Muscle of leg (tissue), 11 donors: ENCODE measurements around the gene KHNYN. TPM values are rescaled to one million over a fixed set of nuclear protein-coding genes. Genes with fewer than 3 reads are reported as not detected.

ENCODE experiments used
- DNase-seq: peaks from one replicate; pipeline ENCODE4 v3.0.0; 2013
- H3K27ac ChIP-seq: one replicate; pipeline ENCODE4 v1.5.1; 2013; ENCODE audit warnings: mild to moderate bottlenecking, low read length, control low read depth
- H3K27me3 ChIP-seq: one replicate; pipeline ENCODE4 v1.6.1; 2013; ENCODE audit warnings: low read length; ENCODE audit not compliant: control insufficient read depth, insufficient read depth
- H3K36me3 ChIP-seq: one replicate; pipeline ENCODE4 v1.6.1; 2013; ENCODE audit warnings: low read length; ENCODE audit not compliant: control insufficient read depth, insufficient read depth
- H3K4me1 ChIP-seq: one replicate; pipeline ENCODE4 v1.6.1; 2013; ENCODE audit warnings: low read length; ENCODE audit not compliant: control insufficient read depth, insufficient read depth
- H3K4me3 ChIP-seq: one replicate; pipeline ENCODE4 v1.5.1; 2013; ENCODE audit warnings: low read length, control low read depth
- H3K9me3 ChIP-seq: replicated peaks from 2 replicates; pipeline ENCODE4 v1.6.1; 2013; ENCODE audit warnings: low read depth, low read length; ENCODE audit not compliant: control insufficient read depth
- WGBS: methylation state at CpG from one replicate; pipeline ENCODE4 v1.1.5; 2013; ENCODE audit warnings: missing lambda C conversion rate; ENCODE audit not compliant: insufficient coverage; 5-methylcytosine and 5-hydroxymethylcytosine counted together
- polyA plus RNA-seq, 8 donors: library from polyadenylated mRNA; unstranded; fragments of 120-200 nt; gene quantifications; one replicate each; pipeline versions ENCODE4 v1.2.1 to v1.2.3, GENCODE V29; 2013; ENCODE audit warnings: inconsistent platforms in 1 of 8, low replicate concordance in 1 of 8; ENCODE audit not compliant: insufficient read length in 8 of 8, insufficient read depth in 1 of 8
- total RNA-seq: library from RNA; stranded (reverse); fragments of 120-200 nt; gene quantifications from one replicate; pipeline ENCODE4 v1.2.4, GENCODE V29; 2013

The KHNYN gene
- total and polyA plus RNA-seq, 9 donors = 28.3 to 40.8 (median 35.6) TPM

GRCh38 chr14:24390701-24391468 is 38.9 kb upstream of the KHNYN start:
- H3K4me3 ChIP-seq = no peak overlapping the region
- no peaks in the 10 kb centered on the region for H3K9me3 ChIP-seq
- no CpG with 5 or more reads among the region's 6 CpGs for WGBS
- no peaks in the 10 kb centered on the region for H3K27me3 ChIP-seq
- no peaks in the 10 kb centered on the region for H3K36me3 ChIP-seq
- DNase-seq = no peak
- H3K4me1 ChIP-seq = peaks cover 3% of the 10 kb centered on the region
- no peak overlapping the region for H3K27ac ChIP-seq

- Histone ChIP-seq H3K4me3 (no peak overlapping the region), H3K36me3 (no peaks in the 10 kb centered on the region), H3K27me3 (no peaks in the 10 kb centered on the region), H3K4me1 (peaks cover 4% of the 10 kb centered on the region), H3K9me3 (no peaks in the 10 kb centered on the region), H3K27ac (no peak overlapping the region)
- 14% methylated on average over 3 of the region's 8 CpGs for WGBS
- no peak for DNase-seq
These were observed 37.2 kb upstream of the KHNYN start for GRCh38 chr14:24392325-24393091.

GRCh38 chr14:24394275-24394674 is 35.5 kb upstream of the KHNYN start:
- no peaks in the 10 kb centered on the region for H3K36me3 ChIP-seq
- H3K27me3 ChIP-seq = no peaks in the 10 kb centered on the region
- no peak overlapping the region for H3K27ac ChIP-seq
- no peak for DNase-seq
- no peak overlapping the region for H3K4me3 ChIP-seq
- WGBS = no CpG with 5 or more reads among the region's 3 CpGs
- H3K4me1 ChIP-seq = peaks cover 12% of the 10 kb centered on the region
- no peaks in the 10 kb centered on the region for H3K9me3 ChIP-seq

GRCh38 chr14:24395609-24396582 is 33.9 kb upstream of the KHNYN start:
- H3K27ac ChIP-seq = no peak overlapping the region
- peaks cover 25% of the 10 kb centered on the region for H3K4me1 ChIP-seq
- H3K4me3 ChIP-seq = no peak overlapping the region
- no peak for DNase-seq
- WGBS = 80% methylated on average over 1 of the region's 8 CpGs
- H3K9me3 ChIP-seq = no peaks in the 10 kb centered on the region
- H3K27me3 ChIP-seq = no peaks in the 10 kb centered on the region
- H3K36me3 ChIP-seq = no peaks in the 10 kb centered on the region

- WGBS = 13% methylated on average over 4 of the region's 6 CpGs
- no peaks in the 10 kb centered on the region for H3K36me3 ChIP-seq
- H3K4me1 ChIP-seq = peaks cover 42% of the 10 kb centered on the region
- H3K4me3 ChIP-seq = no peak overlapping the region
- DNase-seq = no peak
- no peaks in the 10 kb centered on the region for H3K9me3 ChIP-seq
- peak overlapping the region; percentile 76 for H3K27ac ChIP-seq
- no peaks in the 10 kb centered on the region for H3K27me3 ChIP-seq
These were observed 32.0 kb upstream of the KHNYN start for GRCh38 chr14:24397639-24398292.

GRCh38 chr14:24398293-24398652 is 31.5 kb upstream of the KHNYN start:
- DNase-seq = peak; percentile 85
- H3K4me1 ChIP-seq = peaks cover 44% of the 10 kb centered on the region
- no CpG with 5 or more reads among the region's 7 CpGs for WGBS

GRCh38 chr14:24398653-24399446 is 30.9 kb upstream of the KHNYN start, which contains the start of gene NYNRIN:
NYNRIN (plus strand) TSS chr14:24399003; CDS start chr14:24399247, 244 bp downstream.
- Histone ChIP-seq H3K4me3 (peak within 1 kb of the TSS; percentile 63), H3K36me3 (no peaks in the 10 kb centered on the region), H3K4me1 (peaks cover 50% of the 10 kb centered on the region), H3K27me3 (no peaks in the 10 kb centered on the region), H3K27ac (peak within 1 kb of the TSS; percentile 76), H3K9me3 (no peaks in the 10 kb centered on the region)
- WGBS = under 1% methylated on average over 36 of the region's 57 CpGs
- DNase-seq = peak; percentile 92

More at GRCh38 chr14:24398293-24398652, 31.5 kb upstream of the KHNYN start:
- peak overlapping the region; percentile 76 for H3K27ac ChIP-seq
- H3K4me3 ChIP-seq = peak overlapping the region; percentile 63
- H3K9me3 ChIP-seq = no peaks in the 10 kb centered on the region
- H3K36me3 ChIP-seq = no peaks in the 10 kb centered on the region
- H3K27me3 ChIP-seq = no peaks in the 10 kb centered on the region

GRCh38 chr14:24399447-24399822 is 30.3 kb upstream of the KHNYN start:
- no peaks in the 10 kb centered on the region for H3K27me3 ChIP-seq
- no peaks in the 10 kb centered on the region for H3K9me3 ChIP-seq
- H3K27ac ChIP-seq = peak overlapping the region; percentile 67
- H3K36me3 ChIP-seq = no peaks in the 10 kb centered on the region
- H3K4me1 ChIP-seq = peaks cover 51% of the 10 kb centered on the region
- 1% methylated on average over 7 of the region's 8 CpGs for WGBS
- no peak for DNase-seq
- peak overlapping the region; percentile 63 for H3K4me3 ChIP-seq
